Esophagus muscularis mucosa (tissue), 4 donors: ENCODE data around the gene RNF11.

Experiments used
- CTCF ChIP-seq, 3 experiments: fragments of 200-600 bp in 2 of 3; fragments of 450-650 bp in 1 of 3; sonication (generic) in 2 of 3; IDR thresholded peaks; one replicate each; pipeline ENCODE4 v1.5.1; 2017 to 2019; ENCODE audit warnings: antibody characterized with exemption in 3 of 3, mild to moderate bottlenecking in 2 of 3, moderate library complexity in 1 of 3
- EP300 ChIP-seq: sonication (generic); formaldehyde crosslinking; IDR thresholded peaks from one replicate; pipeline ENCODE4 v1.6.1; 2017; ENCODE audit warnings: antibody characterized with exemption
- POLR2A ChIP-seq: fragments of 450-650 bp; IDR thresholded peaks from one replicate; pipeline ENCODE4 v1.6.1; 2017; ENCODE audit warnings: antibody characterized with exemption, moderate library complexity, mild to moderate bottlenecking, low read depth
- POLR2AphosphoS5 ChIP-seq, 2 donors: sonication (generic); formaldehyde crosslinking; IDR thresholded peaks; one replicate each; pipeline ENCODE4 v1.6.1; 2017; ENCODE audit warnings: antibody characterized with exemption in 2 of 2

GRCh38 chr1:51190961-51191360 lies 45.1 kb upstream of the RNF11 start:
- TF ChIP-seq POLR2A (no peak), CTCF (IDR thresholded peaks at IDR 0.05) (no peak), EP300 (no peak), POLR2AphosphoS5 (IDR thresholded peaks at IDR 0.05) (no peak)
